ENCODE measurements around the gene EVX2.

EVX2 gene

GRCh38 chr2:176128982-176129796 lies 45.4 kb upstream of the EVX2 start, which contains the start of gene HOXD8:
Gene HOXD8, plus strand, starts transcription at chr2:176129705. Its CDS starts 662 bp downstream, at chr2:176130367.
- Histone ChIP-seq H3K4me1 (ENCODE audit: control insufficient read depth, insufficient read depth, low read length) (peaks cover 5% of the 10 kb centered on the region; the same call in 1 of the 2 replicates), H3K36me3 (ENCODE audit: control insufficient read depth in 2 of 2, insufficient read depth in 1 of 2, low read length in 2 of 2) (peaks cover 0 to 10% of the 10 kb centered on the region in 2 experiments; a peak in 1 of 3 replicates), H3K27ac (ENCODE audit: extremely low read depth, low read depth, low read length) (peak within 1 kb of the TSS; percentile 98), H3K4me3 (ENCODE audit: low read depth, low read length) (peak within 1 kb of the TSS; percentile 56), H3K9me3 (ENCODE audit: control insufficient read depth, insufficient read depth, low read depth, low read length) (no peaks in the 10 kb centered on the region)
- CTCF ChIA-PET, result interaction anchor here (0.7 to 1.0 kb wide), 3 partner anchors 11 to 621 kb away, joined by 3 to 4 read pairs (median 3); no protein-coding TSS in a partner anchor
- POLR2A ChIA-PET, result interaction anchor here (0.6 to 1.7 kb wide), 2 partner anchors 25 to 247 kb away, joined by 3 to 4 read pairs; no protein-coding TSS in a partner anchor
- TF ChIP-seq PRDM2 (tag by site-specific recombination; IDR thresholded peaks at IDR 0.05; ENCODE audit: borderline replicate concordance) (no peak), ZNF555 (tag by site-specific recombination; conservative IDR thresholded peaks at IDR 0.05) (no peak), ZNF544 (tag by site-specific recombination; IDR thresholded peaks at IDR 0.05) (no peak), KLF17 (tag by site-specific recombination; IDR thresholded peaks at IDR 0.05) (peak; percentile 76; the same call in 1 of the 2 replicates), ZFP41 (tag by site-specific recombination; IDR thresholded peaks at IDR 0.05; ENCODE audit: borderline replicate concordance) (no peak), ZSCAN23 (tag by site-specific recombination; IDR thresholded peaks at IDR 0.05) (no peak), ZNF138 (tag by site-specific recombination; IDR thresholded peaks at IDR 0.05; ENCODE audit: borderline replicate concordance) (no peak), ZBTB21 (tag by site-specific recombination; IDR thresholded peaks at IDR 0.05) (0 out of 2 replicates have a peak, but pooled peaks have one; percentile 36), BCL11A (tag by site-specific recombination; IDR thresholded peaks at IDR 0.05; ENCODE audit: low read depth) (no peak), MYNN (tag by site-specific recombination; IDR thresholded peaks at IDR 0.05; ENCODE audit: borderline replicate concordance) (0 out of 2 replicates have a peak, but pooled peaks have one; percentile 24), ZNF354C (tag by site-specific recombination; IDR thresholded peaks at IDR 0.05; ENCODE audit: borderline replicate concordance, low read depth) (no peak), ZNF214 (tag by site-specific recombination; IDR thresholded peaks at IDR 0.05; ENCODE audit: borderline replicate concordance) (no peak), ZNF18 (tag by site-specific recombination; IDR thresholded peaks at IDR 0.05) (0 out of 2 replicates have a peak, but pooled peaks have one; percentile 43), KLF7 (tag by site-specific recombination; IDR thresholded peaks at IDR 0.05; ENCODE audit: borderline replicate concordance) (peak; percentile 79), ZNF785 (tag by site-specific recombination; IDR thresholded peaks at IDR 0.05) (no peak), GLI4 (tag by site-specific recombination; IDR thresholded peaks at IDR 0.05) (peak; percentile 58; the same call in 1 of the 2 replicates), ZNF335 (tag by site-specific recombination; conservative IDR thresholded peaks at IDR 0.05) (peak; percentile 57), ZBTB49 (tag by site-specific recombination; IDR thresholded peaks at IDR 0.05; ENCODE audit: low read depth) (no peak), INSM2 (tag by site-specific recombination; IDR thresholded peaks at IDR 0.05) (peak; percentile 58), ZNF792 (tag by site-specific recombination; IDR thresholded peaks at IDR 0.05) (no peak), ZNF112 (tag by site-specific recombination; IDR thresholded peaks at IDR 0.05) (no peak), ZNF596 (tag by site-specific recombination; IDR thresholded peaks at IDR 0.05) (peak; percentile 35; the same call in 1 of the 2 replicates), ZNF837 (tag by site-specific recombination; IDR thresholded peaks at IDR 0.05) (0 out of 2 replicates have a peak, but pooled peaks have one; percentile 30)
